HCT116 (cell line): Measurements from ENCODE around the gene PHF10.
A peak's percentile ranks its signal among the peaks of the same experiment; 100 is the strongest.

Experiments
- CTCF ChIP-seq, 3 experiments: fragments of 200-600 bp in 1 of 3; sonication (generic) in 1 of 3; IDR thresholded peaks in 2 of 3; conservative IDR thresholded peaks in 1 of 3; 2 replicates each; pipeline ENCODE4 v1.5.1; 2012 to 2017; ENCODE audit warnings: low read depth in 2 of 3, low read length in 2 of 3, antibody characterized with exemption in 1 of 3, borderline replicate concordance in 1 of 3, control low read depth in 1 of 3, mild to moderate bottlenecking in 1 of 3, mixed read lengths in 1 of 3, mixed run types in 1 of 3, moderate library complexity in 1 of 3; ENCODE audit not compliant: insufficient read depth in 1 of 3
- EZH2 ChIP-seq: fragments of 200-600 bp; sonication (generic); IDR thresholded peaks from 2 replicates; pipeline ENCODE4 v1.6.1; 2017; ENCODE audit warnings: antibody characterized with exemption, mixed run types
- EZH2phosphoT487 ChIP-seq: fragments of 200-600 bp; IDR thresholded peaks from 2 replicates; pipeline ENCODE4 v1.6.1; 2018; ENCODE audit warnings: antibody characterized with exemption, borderline replicate concordance
- MAX ChIP-seq: IDR thresholded peaks from 2 replicates; pipeline ENCODE4 v1.6.1; 2012
- POLR2A ChIP-seq: IDR thresholded peaks from 2 replicates; pipeline ENCODE4 v1.7.0; 2011; ENCODE audit warnings: borderline replicate concordance; ENCODE audit not compliant: insufficient read depth, insufficient read length; ENCODE audit errors: extremely low read depth
- POLR2AphosphoS5 ChIP-seq: IDR thresholded peaks from 2 replicates; pipeline ENCODE4 v1.6.1; 2011; ENCODE audit warnings: mild to moderate bottlenecking, low read depth, low read length, moderate library complexity
- RAD21 ChIP-seq: IDR thresholded peaks from 2 replicates; pipeline ENCODE4 v1.6.1; 2012; ENCODE audit warnings: low read depth, mild to moderate bottlenecking
- SIN3A ChIP-seq: IDR thresholded peaks from 2 replicates; pipeline ENCODE4 v1.6.1; 2012; ENCODE audit warnings: low read depth
- YY1 ChIP-seq: IDR thresholded peaks from 2 replicates; pipeline ENCODE4 v1.6.1; 2011; ENCODE audit warnings: low read length, low read depth, moderate library complexity, mild to moderate bottlenecking; ENCODE audit not compliant: insufficient replicate concordance; ENCODE audit errors: extremely low read depth
- ZNF274 ChIP-seq: fragments of 200-500 bp; sonication (Bioruptor generic); IDR thresholded peaks from 2 replicates; pipeline ENCODE4 v1.6.1; 2014; ENCODE audit warnings: mild to moderate bottlenecking, low read depth, low read length, inconsistent platforms

- TF ChIP-seq CTCF (IDR thresholded peaks at IDR 0.05 in 2 of 3, conservative IDR thresholded peaks at IDR 0.05 in 1 of 3; ENCODE audit: borderline replicate concordance in 1 of 3, insufficient read depth in 1 of 3, low read depth in 2 of 3, low read length in 2 of 3) (no peak), EZH2phosphoT487 (no peak), YY1 (no peak), MAX (peak; percentile 38; the same call in 1 of the 2 replicates), RAD21 (no peak), ZNF274 (no peak), POLR2A (no peak), POLR2AphosphoS5 (no peak), EZH2 (no peak), SIN3A (no peak)
Observed at GRCh38 chr6:169725125-169726048, 1.1 kb upstream of the PHF10 start.
